Measurements from ENCODE around the gene RPS4Y2. TPM values are rescaled to one million over a fixed set of nuclear protein-coding genes. Genes with fewer than 3 reads are reported as not detected.

RPS4Y2 gene
- total RNA-seq, result not detected

GRCh38 chrY:20755808-20756207, at the start of gene RPS4Y2:
RPS4Y2 (plus strand) TSS chrY:20756108; CDS start chrY:20756164, 56 bp downstream.
- intact Hi-C loops (cut with DNase I), result no loop called here
- TF ChIP-seq POLR2A (IDR thresholded peaks at IDR 0.05) (no peak), CTCF (IDR thresholded peaks at IDR 0.05) (no peak)
- Histone ChIP-seq H3K36me3 (replicated peaks in 1 of 2; ENCODE audit: insufficient read depth in 1 of 2, low read depth in 2 of 2) (no peaks in the 10 kb centered on the region), H3K27me3 (no peaks in the 10 kb centered on the region), H3K4me1 (no peaks in the 10 kb centered on the region), H3K9me3 (no peaks in the 10 kb centered on the region), H3K4me3 (no peak within 1 kb of the TSS), H3K27ac (no peak within 1 kb of the TSS)
- 77 to 80% methylated on average over 19 to 20 of the region's 20 CpGs for WGBS, 2 donors
- no peak for DNase-seq
- ATAC-seq, result no peak

- no peaks in the 10 kb centered on the region for H3K27me3 ChIP-seq
- no peak overlapping the region for H3K4me3 ChIP-seq
- no peak for TF ChIP-seq POLR2A (IDR thresholded peaks at IDR 0.05)
- TF ChIP-seq CTCF (IDR thresholded peaks at IDR 0.05), result no peak
- no peaks in the 10 kb centered on the region for H3K9me3 ChIP-seq
- H3K27ac ChIP-seq, result no peak overlapping the region
- H3K4me1 ChIP-seq, result no peaks in the 10 kb centered on the region
- WGBS, 2 donors, result 48 to 80% methylated on average over 3 to 4 of the region's 4 CpGs
- intact Hi-C loops (cut with DNase I), result no loop called here
- DNase-seq (no peak), ATAC-seq (no peak)
- no peaks in the 10 kb centered on the region for H3K36me3 ChIP-seq (replicated peaks in 1 of 2; ENCODE audit: insufficient read depth in 1 of 2, low read depth in 2 of 2)
Measured at GRCh38 chrY:20714391-20714790, 41.5 kb upstream of the RPS4Y2 start.

GRCh38 chrY:20726184-20726907, 29.6 kb upstream of the RPS4Y2 start:
- no peak for TF ChIP-seq POLR2A (IDR thresholded peaks at IDR 0.05)
- TF ChIP-seq CTCF (IDR thresholded peaks at IDR 0.05), result no peak
- WGBS, 2 donors, result 57 to 65% methylated on average over 9 to 10 of the region's 11 CpGs
- Histone ChIP-seq H3K36me3 (replicated peaks in 1 of 2; ENCODE audit: insufficient read depth in 1 of 2, low read depth in 2 of 2) (no peaks in the 10 kb centered on the region), H3K27me3 (no peaks in the 10 kb centered on the region), H3K9me3 (no peaks in the 10 kb centered on the region), H3K4me1 (no peaks in the 10 kb centered on the region), H3K27ac (no peak overlapping the region), H3K4me3 (no peak overlapping the region)
- DNase-seq (no peak), ATAC-seq (no peak)
- intact Hi-C loops (cut with DNase I), result no loop called here

- Histone ChIP-seq H3K4me1 (no peaks in the 10 kb centered on the region), H3K27me3 (no peaks in the 10 kb centered on the region), H3K4me3 (no peak overlapping the region), H3K36me3 (replicated peaks in 1 of 2; ENCODE audit: insufficient read depth in 1 of 2, low read depth in 2 of 2) (no peaks in the 10 kb centered on the region), H3K27ac (no peak overlapping the region), H3K9me3 (no peaks in the 10 kb centered on the region)
- intact Hi-C loops (cut with DNase I), result no loop called here
- 40 to 60% methylated on average over 1 of the region's 1 CpG for WGBS, 2 donors
- ATAC-seq (no peak), DNase-seq (no peak)
- no peak for TF ChIP-seq CTCF (IDR thresholded peaks at IDR 0.05)
- TF ChIP-seq POLR2A (IDR thresholded peaks at IDR 0.05), result no peak
Measured at GRCh38 chrY:20735200-20735599, 20.7 kb upstream of the RPS4Y2 start.

GRCh38 chrY:20739806-20740205, 16.1 kb upstream of the RPS4Y2 start:
- intact Hi-C loops (cut with DNase I), result no loop called here
- Histone ChIP-seq H3K27ac (no peak overlapping the region), H3K27me3 (no peaks in the 10 kb centered on the region), H3K4me1 (no peaks in the 10 kb centered on the region), H3K4me3 (no peak overlapping the region), H3K9me3 (no peaks in the 10 kb centered on the region), H3K36me3 (replicated peaks in 1 of 2; ENCODE audit: insufficient read depth in 1 of 2, low read depth in 2 of 2) (no peaks in the 10 kb centered on the region)
- TF ChIP-seq POLR2A (IDR thresholded peaks at IDR 0.05) (no peak), CTCF (IDR thresholded peaks at IDR 0.05) (no peak)
- ATAC-seq, result no peak
- WGBS, 2 donors, result 36% methylated on average over 2 to 3 of the region's 3 CpGs
- no peak for DNase-seq

Data from body of pancreas (tissue), 4 donors.